Measurements from ENCODE around the gene ZNRF1. TPM values are rescaled to one million over a fixed set of nuclear protein-coding genes. Genes with fewer than 3 reads are reported as not detected.

ZNRF1 gene
- total and polyA plus RNA-seq, 4 donors, result 7.9 to 10.9 (median 9.2) TPM

GRCh38 chr16:75068085-75069031 lies 69.5 kb downstream of the ZNRF1 start:
- no peak for DNase-seq (ENCODE audit: low spot score)
- Histone ChIP-seq H3K9ac (ENCODE audit: low read depth in 1 of 2, low read length in 2 of 2) (no peak overlapping the region), H3K27me3 (ENCODE audit: control insufficient read depth in 4 of 4, insufficient read depth in 4 of 4, low read length in 3 of 4) (no peaks in the 10 kb centered on the region), H3K36me3 (ENCODE audit: control insufficient read depth in 4 of 4, insufficient read depth in 3 of 4, low read depth in 1 of 4, low read length in 3 of 4) (no peaks in the 10 kb centered on the region), H3K9me3 (ENCODE audit: control insufficient read depth in 4 of 4, low read length in 3 of 4) (no peaks in the 10 kb centered on the region), H3K27ac (ENCODE audit: low read depth in 1 of 2, low read length in 2 of 2) (no peak overlapping the region), H3K4me3 (ENCODE audit: low read depth in 1 of 3, low read length in 3 of 3) (no peak overlapping the region), H3K4me1 (ENCODE audit: control insufficient read depth in 4 of 4, insufficient read depth in 4 of 4, low read length in 3 of 4) (peaks cover 10 to 43% (median 28%) of the 10 kb centered on the region in 4 donors)
- WGBS, result 89% methylated on average over 10 of the region's 10 CpGs
- no peak for TF ChIP-seq SP1 (IDR thresholded peaks at IDR 0.05)
- no peak for TF ChIP-seq NR2F2 (IDR thresholded peaks at IDR 0.05)
- no peak for TF ChIP-seq TAF1 (conservative IDR thresholded peaks at IDR 0.05)
- TF ChIP-seq RAD21 (IDR thresholded peaks at IDR 0.05), result no peak
- no peak for TF ChIP-seq HNF4A (conservative IDR thresholded peaks at IDR 0.05)
- no peak for TF ChIP-seq EGR1 (IDR thresholded peaks at IDR 0.05; ENCODE audit: low read depth in 2 of 2)
- no peak for TF ChIP-seq FOXA2 (IDR thresholded peaks at IDR 0.05)
- TF ChIP-seq ATF3 (IDR thresholded peaks at IDR 0.05), result no peak
- no peak for TF ChIP-seq FOXA1 (IDR thresholded peaks at IDR 0.05)
- no peak for TF ChIP-seq CTCF (IDR thresholded peaks at IDR 0.05; ENCODE audit: low read depth, low read length, missing input control)
- no peak for TF ChIP-seq YY1 (IDR thresholded peaks at IDR 0.05)
- TF ChIP-seq HNF4G (IDR thresholded peaks at IDR 0.05), result no peak
- TF ChIP-seq ZBTB33 (IDR thresholded peaks at IDR 0.05), result no peak
- no peak for TF ChIP-seq GABPA (IDR thresholded peaks at IDR 0.05 in 1 of 2, conservative IDR thresholded peaks at IDR 0.05 in 1 of 2)
- TF ChIP-seq REST (IDR thresholded peaks at IDR 0.05), result no peak
- no peak for TF ChIP-seq RXRA (IDR thresholded peaks at IDR 0.05)
- no peak for TF ChIP-seq JUND (IDR thresholded peaks at IDR 0.05)
- TF ChIP-seq MAX (IDR thresholded peaks at IDR 0.05), result no peak
